Prostate gland (tissue), 2 donors: ENCODE measurements around the gene FBXL13.

Source experiments
- CTCF ChIP-seq, 4 experiments: fragments of 200-600 bp in 2 of 4; fragments of 450-650 bp in 2 of 4; sonication (generic) in 2 of 4; IDR thresholded peaks; 1 replicate in 3 of 4; 2 replicates in 1 of 4; pipeline ENCODE4 v1.5.1; 2016 to 2019; ENCODE audit warnings: antibody characterized with exemption in 4 of 4, mild to moderate bottlenecking in 2 of 4, moderate library complexity in 2 of 4
- POLR2A ChIP-seq: fragments of 450-650 bp; IDR thresholded peaks from one replicate; pipeline ENCODE4 v1.6.1; 2016; ENCODE audit warnings: antibody characterized with exemption, mild to moderate bottlenecking
- POLR2AphosphoS5 ChIP-seq: sonication (generic); formaldehyde crosslinking; IDR thresholded peaks from one replicate; pipeline ENCODE4 v1.6.1; 2017; ENCODE audit warnings: antibody characterized with exemption

GRCh38 chr7:103059471-103059870 is 15.1 kb downstream of the FBXL13 start:
- TF ChIP-seq CTCF (IDR thresholded peaks at IDR 0.05) (no peak), POLR2A (no peak), POLR2AphosphoS5 (no peak)
